Measurements from ENCODE around the gene REG4.
"Not testable (repeated sequence)": the region's sequence is repeated elsewhere in the genome, so short reads cannot be mapped to it uniquely, and the experiment has no call there.

DNA sequence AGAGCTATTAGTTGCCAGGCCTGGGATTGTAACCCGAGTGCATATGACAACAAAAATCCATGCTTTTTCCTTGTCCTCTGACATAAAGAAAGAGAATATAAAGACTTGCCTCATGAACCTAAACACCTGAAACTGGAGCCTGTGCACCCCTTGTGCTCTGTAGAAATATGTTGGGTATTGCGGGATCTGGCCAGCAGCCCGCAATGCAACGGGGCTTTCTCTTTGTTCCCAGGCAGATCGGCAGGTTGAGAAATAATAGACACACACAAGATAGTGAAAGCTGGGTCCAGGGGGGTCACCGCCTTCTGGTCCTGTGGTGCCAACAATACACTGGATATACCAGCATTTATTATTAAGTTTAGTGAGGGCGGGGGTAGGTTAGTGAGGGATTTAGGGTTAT lies 25.2 kb downstream of the REG4 start:
- not testable (repeated sequence) for TF ChIP-seq POLR2A (IDR thresholded peaks at IDR 0.05)
- TF ChIP-seq, protein P1, sequence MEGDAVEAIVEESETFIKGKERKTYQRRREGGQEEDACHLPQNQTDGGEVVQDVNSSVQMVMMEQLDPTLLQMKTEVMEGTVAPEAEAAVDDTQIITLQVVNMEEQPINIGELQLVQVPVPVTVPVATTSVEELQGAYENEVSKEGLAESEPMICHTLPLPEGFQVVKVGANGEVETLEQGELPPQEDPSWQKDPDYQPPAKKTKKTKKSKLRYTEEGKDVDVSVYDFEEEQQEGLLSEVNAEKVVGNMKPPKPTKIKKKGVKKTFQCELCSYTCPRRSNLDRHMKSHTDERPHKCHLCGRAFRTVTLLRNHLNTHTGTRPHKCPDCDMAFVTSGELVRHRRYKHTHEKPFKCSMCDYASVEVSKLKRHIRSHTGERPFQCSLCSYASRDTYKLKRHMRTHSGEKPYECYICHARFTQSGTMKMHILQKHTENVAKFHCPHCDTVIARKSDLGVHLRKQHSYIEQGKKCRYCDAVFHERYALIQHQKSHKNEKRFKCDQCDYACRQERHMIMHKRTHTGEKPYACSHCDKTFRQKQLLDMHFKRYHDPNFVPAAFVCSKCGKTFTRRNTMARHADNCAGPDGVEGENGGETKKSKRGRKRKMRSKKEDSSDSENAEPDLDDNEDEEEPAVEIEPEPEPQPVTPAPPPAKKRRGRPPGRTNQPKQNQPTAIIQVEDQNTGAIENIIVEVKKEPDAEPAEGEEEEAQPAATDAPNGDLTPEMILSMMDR (IDR thresholded peaks at IDR 0.05), result not testable (repeated sequence)

Measured in heart left ventricle (tissue), 13 donors.